Common myeloid progenitor, CD34-positive (primary cell): ENCODE data around the gene TNS1.

ENCODE experiments used
- CTCF ChIA-PET: fragments of 350-600 bp; sonication (Branson Sonifier 250); formaldehyde crosslinking; loops from one replicate; lab custom pipeline; 2021; ENCODE audit warnings: antibody characterized with exemption; lab: Charles Lee
- POLR2A ChIA-PET: fragments of 350-600 bp; sonication (Branson Sonifier 250); formaldehyde crosslinking; loops from one replicate; lab custom pipeline; 2021; ENCODE audit warnings: antibody characterized with exemption; lab: Charles Lee
- DNase-seq, 3 donors: peaks; one replicate each; pipeline versions ENCODE4 v3.0.0 to v3.0.0-alpha.2; 2013
- H3K27ac ChIP-seq, 2 experiments: 1 replicate in 1 of 2; 2 replicates in 1 of 2; pipeline ENCODE4 v1.7.0; 2013; ENCODE audit warnings: inconsistent platforms in 2 of 2, low read length in 2 of 2, mild to moderate bottlenecking in 2 of 2, low read depth in 1 of 2, moderate library complexity in 1 of 2; ENCODE audit not compliant: severe bottlenecking in 2 of 2, insufficient read depth in 1 of 2, poor library complexity in 1 of 2
- H3K27me3 ChIP-seq, 5 experiments: replicated peaks in 2 of 5; 1 replicate in 3 of 5; 2 replicates in 2 of 5; pipeline versions ENCODE4 v1.6.1 to v1.7.0; 2013; ENCODE audit warnings: low read length in 4 of 5, mild to moderate bottlenecking in 2 of 5, moderate library complexity in 2 of 5, inconsistent platforms in 1 of 5; ENCODE audit not compliant: insufficient read depth in 5 of 5, control insufficient read depth in 4 of 5
- H3K36me3 ChIP-seq, 4 experiments: 1 replicate in 2 of 4; 2 replicates in 2 of 4; pipeline versions ENCODE4 v1.6.1 to v1.7.0; 2013; ENCODE audit warnings: low read length in 3 of 4, control low read depth in 1 of 4, mild to moderate bottlenecking in 1 of 4; ENCODE audit not compliant: control insufficient read depth in 4 of 4, insufficient read depth in 4 of 4
- H3K4me1 ChIP-seq, 4 experiments: 1 replicate in 3 of 4; 2 replicates in 1 of 4; pipeline versions ENCODE4 v1.6.1 to v1.7.1; 2013; ENCODE audit warnings: low read length in 3 of 4, mild to moderate bottlenecking in 3 of 4, control low read depth in 1 of 4, inconsistent platforms in 1 of 4, moderate library complexity in 1 of 4; ENCODE audit not compliant: control insufficient read depth in 4 of 4, insufficient read depth in 4 of 4; ENCODE audit errors: control extremely low read depth in 1 of 4
- H3K4me3 ChIP-seq, 7 experiments: 1 replicate in 4 of 7; 2 replicates in 3 of 7; pipeline versions ENCODE4 v1.5.1 to v1.7.0; 2013; ENCODE audit warnings: mild to moderate bottlenecking in 7 of 7, low read length in 6 of 7, moderate library complexity in 6 of 7, inconsistent platforms in 2 of 7, low read depth in 2 of 7, control low read depth in 1 of 7; ENCODE audit not compliant: insufficient read depth in 4 of 7, control insufficient read depth in 1 of 7; ENCODE audit errors: extremely low read depth in 1 of 7
- H3K9me3 ChIP-seq, 5 experiments: 1 replicate in 4 of 5; 2 replicates in 1 of 5; pipeline versions ENCODE4 v1.6.1 to v1.7.1; 2013; ENCODE audit warnings: low read length in 4 of 5, mild to moderate bottlenecking in 2 of 5, inconsistent platforms in 1 of 5, low read depth in 1 of 5, moderate library complexity in 1 of 5; ENCODE audit not compliant: control insufficient read depth in 4 of 5, insufficient read depth in 2 of 5; ENCODE audit errors: control extremely low read depth in 1 of 5
- WGBS: methylation state at CpG from one replicate; pipeline ENCODE4 v1.1.5; 2013; ENCODE audit not compliant: insufficient coverage; 5-methylcytosine and 5-hydroxymethylcytosine counted together

The TNS1 gene

DNA sequence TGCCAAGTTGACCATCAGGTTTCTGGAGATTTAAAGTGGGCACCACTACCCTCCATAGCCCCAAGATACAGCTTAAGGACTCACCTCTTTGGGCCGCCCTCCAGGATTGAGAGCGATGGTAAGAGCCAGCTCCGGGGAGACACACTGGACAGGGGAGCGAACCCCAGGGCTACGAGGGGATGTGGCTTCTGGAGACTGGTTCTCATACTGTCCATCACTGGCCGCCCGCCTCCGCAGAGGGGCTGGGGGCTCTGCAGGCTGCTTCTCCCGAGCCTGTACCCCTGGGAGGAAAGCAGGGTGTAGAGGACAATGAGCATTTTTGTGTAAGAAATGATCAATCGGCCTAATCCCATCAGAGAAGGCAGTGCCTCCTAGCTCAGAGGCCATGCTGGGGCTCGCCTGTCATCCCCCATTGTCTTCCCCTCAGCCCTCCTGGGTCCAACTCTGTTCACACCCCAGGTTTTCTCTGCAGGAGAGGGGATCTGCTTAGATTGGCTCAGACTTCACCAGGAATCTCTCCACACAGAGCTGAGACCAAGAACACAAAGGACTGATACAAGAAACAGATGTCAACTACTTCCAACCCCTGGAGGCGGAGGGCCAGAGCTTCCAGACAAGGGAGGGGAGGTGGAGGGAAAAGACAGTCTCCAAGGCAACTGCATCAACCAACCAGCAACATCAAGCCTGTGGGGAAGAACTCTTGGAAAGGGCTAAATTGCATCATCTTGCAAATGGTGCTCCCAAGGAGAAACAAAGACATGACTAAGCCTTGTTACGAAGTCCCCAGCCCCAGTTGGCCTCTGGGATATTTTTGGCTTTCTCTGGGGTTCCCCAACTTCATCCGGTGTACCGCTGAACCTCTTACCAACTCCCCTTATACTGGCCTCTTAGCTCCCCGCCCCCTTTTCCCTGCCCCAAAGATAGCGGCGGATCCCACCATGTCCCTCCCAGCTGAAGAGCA is 166.6 kb downstream of the TNS1 start:
- Histone ChIP-seq H3K27ac (no peak overlapping the region), H3K36me3 (peaks cover 0 to 24% (median 8%) of the 10 kb centered on the region in 4 experiments), H3K4me3 (no peak overlapping the region), H3K4me1 (peaks cover 0 to 10% (median 6%) of the 10 kb centered on the region in 4 experiments), H3K9me3 (no peaks in the 10 kb centered on the region), H3K27me3 (no peaks in the 10 kb centered on the region)
- ChIA-PET POLR2A (interaction anchor here (0.6 kb wide), 1 partner anchor 9 kb away, joined by 3 read pairs; no protein-coding TSS in a partner anchor), CTCF (interaction anchor here (0.8 to 1.2 kb wide), 3 partner anchors 46 to 82 kb away, joined by 3 to 4 read pairs (median 4); no protein-coding TSS in a partner anchor)
- no peak for DNase-seq
- WGBS, result 97% methylated on average over 12 of the region's 18 CpGs

DNA sequence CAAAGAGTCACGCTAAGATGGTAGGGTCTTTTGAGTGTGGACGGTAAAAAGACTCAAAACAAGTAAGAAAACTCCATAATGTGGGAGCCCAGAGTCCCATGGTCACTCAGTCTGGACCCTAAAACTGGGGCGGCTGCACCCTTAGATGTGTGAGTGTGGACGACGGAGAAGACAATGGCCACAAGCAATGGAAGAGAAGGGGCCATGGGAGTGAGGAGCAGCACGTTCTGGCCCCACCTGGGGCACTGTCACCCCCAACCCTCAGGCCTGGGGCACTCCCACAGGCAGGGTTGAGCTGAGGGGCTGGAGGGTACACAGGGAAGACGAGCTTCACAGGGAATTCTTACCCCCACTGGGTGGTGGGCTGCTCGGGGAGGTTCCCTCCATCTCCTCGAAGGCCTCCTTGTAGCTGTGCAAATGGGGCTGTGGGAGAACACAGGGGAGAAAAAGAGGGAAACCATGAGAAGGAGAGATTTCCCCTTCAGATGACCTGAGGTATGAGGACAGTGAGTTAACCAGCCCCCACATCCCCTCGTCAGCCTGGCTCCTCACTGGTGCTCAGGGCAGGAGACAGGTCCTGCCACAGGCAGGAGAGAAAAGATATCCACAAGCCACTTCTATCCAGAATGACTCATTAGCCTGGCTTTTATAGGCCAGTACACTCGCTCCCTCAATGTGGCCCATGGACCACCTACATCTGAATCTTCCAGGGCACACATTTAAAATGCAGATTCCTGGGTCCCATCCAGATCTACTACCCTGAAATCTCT is 167.9 kb downstream of the TNS1 start:
- Histone ChIP-seq H3K27ac (no peak overlapping the region), H3K36me3 (peaks cover 0 to 34% (median 10%) of the 10 kb centered on the region in 4 experiments), H3K9me3 (no peaks in the 10 kb centered on the region), H3K27me3 (no peaks in the 10 kb centered on the region), H3K4me1 (peaks cover 0 to 16% (median 9%) of the 10 kb centered on the region in 4 experiments), H3K4me3 (no peak overlapping the region)
- WGBS, result 97% methylated on average over 9 of the region's 11 CpGs
- ChIA-PET CTCF (interaction anchor here (1.0 kb wide), 1 partner anchor 44 kb away, joined by 4 read pairs; no protein-coding TSS in a partner anchor), POLR2A (no interaction called here)
- no peak for DNase-seq

GRCh38 chr2:217834057-217834620 is 168.7 kb downstream of the TNS1 start:
- H3K4me1 ChIP-seq, result peaks cover 0 to 16% (median 9%) of the 10 kb centered on the region in 4 experiments
- H3K27ac ChIP-seq, result no peak overlapping the region
- H3K4me3 ChIP-seq, result no peak overlapping the region
- WGBS, result 100% methylated on average over 2 of the region's 3 CpGs
- no peak for DNase-seq
- no peaks in the 10 kb centered on the region for H3K27me3 ChIP-seq
- no peaks in the 10 kb centered on the region for H3K9me3 ChIP-seq
- ChIA-PET CTCF (interaction anchor here (0.7 to 1.3 kb wide), 2 partner anchors 15 to 22 kb away, joined by 3 to 4 read pairs; no protein-coding TSS in a partner anchor), POLR2A (no interaction called here)
- H3K36me3 ChIP-seq, result peaks cover 0 to 41% (median 12%) of the 10 kb centered on the region in 4 experiments

DNA sequence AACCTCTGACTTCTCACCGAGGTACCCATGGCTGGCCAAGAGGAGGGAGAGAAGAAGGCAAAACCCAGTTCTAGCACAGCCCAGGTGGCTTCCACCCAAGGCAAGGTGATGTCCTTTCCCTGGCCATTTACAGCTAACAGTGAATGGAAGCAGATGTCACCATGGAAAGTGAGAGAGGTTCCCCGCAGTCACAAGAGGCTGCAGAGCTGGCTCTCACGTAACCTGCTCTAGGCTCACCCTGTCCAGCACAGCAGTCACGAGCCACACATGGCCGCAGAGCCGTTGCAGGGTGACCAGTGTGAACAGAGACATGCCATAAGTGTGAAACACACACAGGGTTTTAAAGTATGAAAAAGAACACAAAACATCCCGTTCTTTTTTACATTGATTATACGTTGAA is 169.4 kb downstream of the TNS1 start:
- POLR2A ChIA-PET, result no interaction called here
- no peak for DNase-seq
- H3K27me3 ChIP-seq, result no peaks in the 10 kb centered on the region
- H3K9me3 ChIP-seq, result no peaks in the 10 kb centered on the region
- WGBS, result 100% methylated on average over 2 of the region's 8 CpGs
- CTCF ChIA-PET, result interaction anchor here (0.7 to 1.3 kb wide), 2 partner anchors 15 to 21 kb away, joined by 3 to 4 read pairs; no protein-coding TSS in a partner anchor
- no peak overlapping the region for H3K4me3 ChIP-seq
- H3K4me1 ChIP-seq, result peaks cover 0 to 16% (median 9%) of the 10 kb centered on the region in 4 experiments
- H3K36me3 ChIP-seq, result peaks cover 0 to 44% (median 12%) of the 10 kb centered on the region in 4 experiments
- H3K27ac ChIP-seq, result no peak overlapping the region

DNA sequence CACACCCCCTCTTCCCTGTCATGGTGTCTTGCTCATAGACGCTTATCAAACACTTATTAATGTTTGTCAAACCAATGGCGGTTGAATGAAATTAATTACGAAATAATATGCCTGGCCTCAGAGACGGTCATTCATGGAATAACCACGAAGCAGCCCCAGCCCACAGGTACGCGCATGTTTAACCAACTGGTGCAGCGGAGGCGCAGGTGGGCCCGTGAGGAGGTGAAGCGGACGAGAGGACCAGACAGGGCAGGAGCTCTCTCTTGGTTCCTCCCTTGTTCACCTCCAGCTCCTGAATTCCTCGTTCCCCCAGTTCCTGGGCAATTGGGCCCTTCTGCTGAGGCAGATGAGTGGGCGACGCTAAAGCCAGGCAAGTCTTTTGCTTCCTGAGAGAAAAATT is 169.8 kb downstream of the TNS1 start:
- no peak overlapping the region for H3K4me3 ChIP-seq
- no peaks in the 10 kb centered on the region for H3K27me3 ChIP-seq
- peaks cover 0 to 47% (median 12%) of the 10 kb centered on the region in 4 experiments for H3K36me3 ChIP-seq
- peaks cover 0 to 16% (median 9%) of the 10 kb centered on the region in 4 experiments for H3K4me1 ChIP-seq
- POLR2A ChIA-PET, result no interaction called here
- CTCF ChIA-PET, result no interaction called here
- no peak overlapping the region for H3K27ac ChIP-seq
- DNase-seq, result no peak
- no peaks in the 10 kb centered on the region for H3K9me3 ChIP-seq
- 95% methylated on average over 13 of the region's 15 CpGs for WGBS

GRCh38 chr2:217832115-217832514 is 170.7 kb downstream of the TNS1 start:
- WGBS, result 95% methylated on average over 5 of the region's 5 CpGs
- Histone ChIP-seq H3K4me1 (peaks cover 0 to 16% (median 9%) of the 10 kb centered on the region in 4 experiments), H3K27me3 (no peaks in the 10 kb centered on the region), H3K36me3 (peaks cover 0 to 48% (median 13%) of the 10 kb centered on the region in 4 experiments), H3K4me3 (no peak overlapping the region), H3K9me3 (no peaks in the 10 kb centered on the region), H3K27ac (no peak overlapping the region)
- CTCF ChIA-PET, result interaction anchor here (0.6 kb wide), 1 partner anchor 9 kb away, joined by 3 read pairs; no protein-coding TSS in a partner anchor
- POLR2A ChIA-PET, result no interaction called here
- no peak for DNase-seq
